Muscle layer of colon (tissue), 2 donors: Measurements from ENCODE around the gene TLR2.
"Not testable (repeated sequence)": the region's sequence is repeated elsewhere in the genome, so short reads cannot be mapped to it uniquely, and the experiment has no call there.

Source experiments
- H3K27ac ChIP-seq: one replicate; pipeline ENCODE4 v1.7.0; 2013; ENCODE audit warnings: low read depth, mild to moderate bottlenecking, low read length, moderate library complexity
- H3K27me3 ChIP-seq, 2 donors: one replicate each; pipeline ENCODE4 v1.7.0; 2013; ENCODE audit warnings: low read length in 2 of 2, mild to moderate bottlenecking in 2 of 2; ENCODE audit not compliant: insufficient read depth in 2 of 2, control insufficient read depth in 1 of 2
- H3K36me3 ChIP-seq: one replicate; pipeline ENCODE4 v1.7.0; 2013; ENCODE audit warnings: mild to moderate bottlenecking, low read length; ENCODE audit not compliant: insufficient read depth
- H3K4me1 ChIP-seq: one replicate; pipeline ENCODE4 v1.7.0; 2013; ENCODE audit warnings: mild to moderate bottlenecking, low read length; ENCODE audit not compliant: insufficient read depth
- H3K4me3 ChIP-seq, 2 donors: one replicate each; pipeline ENCODE4 v1.7.0; 2013; ENCODE audit warnings: low read length in 2 of 2, low read depth in 1 of 2, mild to moderate bottlenecking in 1 of 2, moderate library complexity in 1 of 2
- H3K9ac ChIP-seq: one replicate; pipeline ENCODE4 v1.7.0; 2013; ENCODE audit warnings: low read length
- H3K9me3 ChIP-seq: one replicate; pipeline ENCODE4 v1.7.0; 2013; ENCODE audit warnings: mild to moderate bottlenecking, low read length
- donor health status: abdominal sarcoma.
- donor health status: Adenocarcinoma of cecum.

The TLR2 gene

DNA sequence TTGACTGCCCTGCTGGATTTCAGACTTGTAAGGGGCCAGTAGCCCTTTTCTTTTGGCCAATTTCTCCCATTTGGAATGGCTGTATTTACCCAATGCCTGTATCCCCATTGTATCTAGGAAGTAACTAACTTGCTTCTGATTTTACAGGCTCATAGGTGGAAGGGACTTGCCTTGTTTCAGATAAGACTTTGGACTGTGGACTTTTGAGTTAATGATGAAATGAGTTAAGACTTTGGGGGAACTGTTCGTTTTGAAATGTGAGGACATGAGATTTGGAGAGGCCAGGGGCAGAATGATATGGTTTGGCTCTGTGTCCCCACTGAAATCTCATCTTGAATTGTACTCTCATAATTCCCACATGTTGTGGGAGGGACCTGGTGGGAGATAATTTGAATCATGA, 17.6 kb upstream of the TLR2 start:
- H3K27me3 ChIP-seq, H3K27ac ChIP-seq, H3K9ac ChIP-seq, H3K4me1 ChIP-seq, H3K4me3 ChIP-seq, H3K9me3 ChIP-seq, H3K36me3 ChIP-seq: not testable (repeated sequence)

GRCh38 chr4:153668647-153669046, 15.4 kb upstream of the TLR2 start:
- Histone ChIP-seq H3K9ac (no peak overlapping the region), H3K27me3 (no peaks in the 10 kb centered on the region), H3K9me3 (no peaks in the 10 kb centered on the region), H3K27ac (no peak overlapping the region), H3K4me3 (no peak overlapping the region), H3K4me1 (no peaks in the 10 kb centered on the region), H3K36me3 (no peaks in the 10 kb centered on the region)

GRCh38 chr4:153669838-153670237, 14.2 kb upstream of the TLR2 start:
- H3K4me3 ChIP-seq: no peak overlapping the region
- H3K27ac ChIP-seq: no peak overlapping the region
- no peaks in the 10 kb centered on the region for H3K27me3 ChIP-seq
- H3K9me3 ChIP-seq: peaks cover 3% of the 10 kb centered on the region
- no peak overlapping the region for H3K9ac ChIP-seq
- no peaks in the 10 kb centered on the region for H3K36me3 ChIP-seq
- H3K4me1 ChIP-seq: no peaks in the 10 kb centered on the region

DNA sequence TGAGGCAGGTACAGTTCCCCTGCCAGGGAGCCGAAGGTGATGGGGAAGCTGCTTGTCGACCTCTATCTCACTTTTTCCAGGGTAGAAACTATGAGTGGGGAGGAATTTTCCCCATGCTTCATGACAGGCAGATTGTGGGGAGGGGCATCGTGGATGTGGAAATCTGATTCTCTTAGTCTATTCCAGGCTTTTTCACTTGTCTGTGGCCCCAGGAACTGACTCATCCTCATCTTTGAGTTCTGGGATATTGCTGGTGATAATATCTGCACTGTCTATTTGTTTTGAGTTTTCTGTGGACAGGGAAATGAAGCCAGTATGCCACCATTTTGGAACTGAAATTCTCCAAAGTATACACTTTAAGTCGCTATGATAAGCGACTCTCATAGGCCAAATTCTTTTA, 7.6 kb upstream of the TLR2 start:
- H3K36me3 ChIP-seq: no peaks in the 10 kb centered on the region
- H3K9me3 ChIP-seq: peaks cover 4% of the 10 kb centered on the region
- no peak overlapping the region for H3K27ac ChIP-seq
- H3K27me3 ChIP-seq: no peaks in the 10 kb centered on the region
- H3K9ac ChIP-seq: no peak overlapping the region
- no peak overlapping the region for H3K4me3 ChIP-seq
- H3K4me1 ChIP-seq: no peaks in the 10 kb centered on the region

- no peak overlapping the region for H3K4me3 ChIP-seq
- no peak overlapping the region for H3K9ac ChIP-seq
- no peaks in the 10 kb centered on the region for H3K4me1 ChIP-seq
- peaks cover 4% of the 10 kb centered on the region for H3K9me3 ChIP-seq
- H3K36me3 ChIP-seq: no peaks in the 10 kb centered on the region
- H3K27me3 ChIP-seq: no peaks in the 10 kb centered on the region
- H3K27ac ChIP-seq: no peak overlapping the region
Observed at GRCh38 chr4:153676984-153677383, 7.1 kb upstream of the TLR2 start.

DNA sequence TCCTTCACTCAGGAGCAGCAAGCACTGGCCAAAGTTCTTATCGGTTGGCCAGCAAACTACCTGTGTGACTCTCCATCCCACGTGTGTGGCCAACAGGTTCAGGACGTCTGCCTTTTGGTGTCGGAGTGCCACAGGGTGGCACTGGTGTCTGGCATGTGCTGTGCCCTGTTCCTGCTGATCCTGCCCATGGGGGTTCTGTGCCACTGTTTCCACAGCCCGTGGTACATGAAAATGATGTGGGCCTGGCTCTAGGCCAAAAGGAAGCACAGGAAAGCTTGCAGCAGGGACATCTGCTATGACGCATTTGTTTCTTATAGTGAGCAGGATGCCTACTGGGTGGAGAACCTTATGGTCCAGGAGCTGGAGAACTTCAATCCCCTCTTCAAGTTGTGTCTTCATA, 4.6 kb upstream of the TLR2 start:
- H3K36me3 ChIP-seq: no peaks in the 10 kb centered on the region
- peaks cover 4% of the 10 kb centered on the region for H3K9me3 ChIP-seq
- H3K27ac ChIP-seq: no peak overlapping the region
- H3K27me3 ChIP-seq: no peaks in the 10 kb centered on the region
- H3K4me1 ChIP-seq: no peaks in the 10 kb centered on the region
- H3K4me3 ChIP-seq: no peak overlapping the region
- H3K9ac ChIP-seq: no peak overlapping the region

- Histone ChIP-seq H3K27ac (no peak overlapping the region), H3K9me3 (no peaks in the 10 kb centered on the region), H3K27me3 (no peaks in the 10 kb centered on the region), H3K4me1 (no peaks in the 10 kb centered on the region), H3K36me3 (no peaks in the 10 kb centered on the region), H3K9ac (no peak overlapping the region), H3K4me3 (peak overlapping the region; percentile 60 to 68)
Observed at GRCh38 chr4:153683763-153684181, 308 bp upstream of the TLR2 start.

GRCh38 chr4:153684971-153685371, 891 bp downstream of the TLR2 start:
- Histone ChIP-seq H3K9ac (no peak overlapping the region), H3K27me3 (no peaks in the 10 kb centered on the region), H3K27ac (no peak overlapping the region)

DNA sequence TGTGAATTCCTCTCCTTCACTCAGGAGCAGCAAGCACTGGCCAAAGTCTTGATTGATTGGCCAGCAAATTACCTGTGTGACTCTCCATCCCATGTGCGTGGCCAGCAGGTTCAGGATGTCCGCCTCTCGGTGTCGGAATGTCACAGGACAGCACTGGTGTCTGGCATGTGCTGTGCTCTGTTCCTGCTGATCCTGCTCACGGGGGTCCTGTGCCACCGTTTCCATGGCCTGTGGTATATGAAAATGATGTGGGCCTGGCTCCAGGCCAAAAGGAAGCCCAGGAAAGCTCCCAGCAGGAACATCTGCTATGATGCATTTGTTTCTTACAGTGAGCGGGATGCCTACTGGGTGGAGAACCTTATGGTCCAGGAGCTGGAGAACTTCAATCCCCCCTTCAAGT, 20.4 kb downstream of the TLR2 start:
- Histone ChIP-seq H3K27me3 (no peaks in the 10 kb centered on the region), H3K9ac (no peak overlapping the region), H3K9me3 (no peaks in the 10 kb centered on the region), H3K36me3 (no peaks in the 10 kb centered on the region), H3K4me1 (no peaks in the 10 kb centered on the region), H3K4me3 (no peak overlapping the region), H3K27ac (no peak overlapping the region)

More at GRCh38 chr4:153684971-153685371, 891 bp downstream of the TLR2 start:
- Histone ChIP-seq H3K9me3 (no peaks in the 10 kb centered on the region), H3K4me3 (peak overlapping the region; percentile 60 to 68), H3K36me3 (no peaks in the 10 kb centered on the region), H3K4me1 (no peaks in the 10 kb centered on the region)

DNA sequence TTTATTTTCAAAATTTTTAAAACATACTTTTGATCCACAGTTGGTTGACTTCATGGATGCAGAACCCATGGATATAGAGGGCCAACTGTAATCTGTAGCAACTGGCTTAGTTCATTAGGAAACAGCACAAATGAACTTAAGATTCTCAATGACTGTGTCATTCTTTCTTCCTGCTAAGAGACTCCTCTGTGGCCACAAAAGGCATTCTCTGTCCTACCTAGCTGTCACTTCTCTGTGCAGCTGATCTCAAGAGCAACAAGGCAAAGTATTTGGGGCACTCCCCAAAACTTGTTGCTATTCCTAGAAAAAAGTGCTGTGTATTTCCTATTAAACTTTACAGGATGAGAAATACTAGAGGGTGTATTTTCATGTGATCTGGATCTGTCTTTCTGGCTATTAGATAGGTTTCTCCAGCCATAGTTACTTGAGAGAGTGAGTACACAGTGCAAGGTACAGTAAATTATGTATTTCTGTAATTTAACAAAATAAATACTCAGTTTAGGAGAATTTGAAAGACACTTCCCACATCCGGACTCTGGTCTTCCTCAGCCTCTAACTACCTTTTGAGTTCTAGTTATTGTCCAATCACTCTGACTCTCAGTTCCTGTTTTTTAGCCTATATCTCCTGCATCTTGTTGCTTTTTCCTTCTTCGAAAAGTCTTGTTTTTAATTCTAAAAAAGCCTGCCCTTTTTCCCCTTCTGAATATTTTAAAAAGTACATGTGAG, 21.8 kb downstream of the TLR2 start:
- Histone ChIP-seq H3K36me3 (no peaks in the 10 kb centered on the region), H3K9ac (no peak overlapping the region), H3K27ac (no peak overlapping the region), H3K9me3 (no peaks in the 10 kb centered on the region), H3K4me3 (no peak overlapping the region), H3K4me1 (no peaks in the 10 kb centered on the region), H3K27me3 (no peaks in the 10 kb centered on the region)

GRCh38 chr4:153706519-153706918, 22.4 kb downstream of the TLR2 start:
- Histone ChIP-seq H3K9me3 (no peaks in the 10 kb centered on the region), H3K9ac (no peak overlapping the region), H3K36me3 (no peaks in the 10 kb centered on the region), H3K4me3 (no peak overlapping the region), H3K27me3 (no peaks in the 10 kb centered on the region), H3K4me1 (no peaks in the 10 kb centered on the region), H3K27ac (no peak overlapping the region)

DNA sequence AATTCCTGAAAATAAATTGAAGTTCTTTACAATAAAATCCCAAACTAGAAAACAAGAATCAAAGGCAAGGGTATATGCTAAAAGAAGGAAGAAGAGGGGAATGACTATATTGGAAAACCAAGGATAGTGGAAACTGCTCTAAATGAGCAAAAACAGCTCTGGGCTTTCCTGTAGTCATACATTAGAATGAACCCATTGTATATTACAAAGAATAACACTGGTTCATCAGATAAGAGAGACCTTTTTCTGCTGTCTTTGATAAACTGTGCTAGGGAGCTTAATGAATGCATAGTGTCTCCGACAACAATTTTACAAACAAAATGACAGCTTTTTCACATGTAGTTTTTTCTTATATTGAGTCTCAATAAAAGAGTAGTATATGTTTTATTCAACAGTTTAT, 26.6 kb downstream of the TLR2 start:
- H3K27ac ChIP-seq: no peak overlapping the region

More for the DNA sequence above, 26.6 kb downstream of the TLR2 start:
- H3K9me3 ChIP-seq: no peaks in the 10 kb centered on the region
- H3K9ac ChIP-seq: no peak overlapping the region
- no peaks in the 10 kb centered on the region for H3K4me1 ChIP-seq
- no peaks in the 10 kb centered on the region for H3K27me3 ChIP-seq
- H3K4me3 ChIP-seq: no peak overlapping the region
- H3K36me3 ChIP-seq: no peaks in the 10 kb centered on the region
